SU-DHL-6 (cell line): ENCODE results near the gene OR11G2.

Experiments used
- H2AFZ ChIP-seq: fragments of 200-600 bp; sonication (generic); 2 replicates; pipeline ENCODE4 v1.6.1; 2014; ENCODE audit warnings: low read depth, mild to moderate bottlenecking, moderate library complexity, mixed read lengths, antibody characterized with exemption, low read length; ENCODE audit not compliant: severe bottlenecking
- H3F3A ChIP-seq: fragments of 200-600 bp; shearing (Covaris generic); 2 replicates; pipeline ENCODE4 v1.6.0; 2016; ENCODE audit warnings: antibody characterized with exemption, mild to moderate bottlenecking; ENCODE audit not compliant: insufficient read depth
- H3K27ac ChIP-seq: fragments of 200-600 bp; sonication (generic); 2 replicates; pipeline ENCODE4 v1.5.1; 2016; ENCODE audit warnings: low read depth, mild to moderate bottlenecking, low read length, moderate library complexity, mixed read lengths
- H3K27me3 ChIP-seq: fragments of 200-600 bp; sonication (generic), shearing (Covaris generic); 2 replicates; pipeline ENCODE4 v1.6.0; 2014; ENCODE audit warnings: mild to moderate bottlenecking, low read length
- H3K36me3 ChIP-seq: fragments of 200-600 bp; sonication (generic); 2 replicates; pipeline ENCODE4 v1.6.1; 2014; ENCODE audit warnings: mild to moderate bottlenecking, low read length, mixed read lengths
- H3K4me2 ChIP-seq: fragments of 300-600, 200-600 bp; shearing (Covaris generic), sonication (generic); 2 replicates; pipeline ENCODE4 v1.6.0; 2014; ENCODE audit warnings: low read length, low read depth, mild to moderate bottlenecking; ENCODE audit not compliant: poor library complexity, severe bottlenecking
- H3K4me3 ChIP-seq: fragments of 200-600 bp; sonication (generic); 2 replicates; pipeline ENCODE4 v1.5.1; 2014; ENCODE audit warnings: antibody characterized with exemption, low read length, mild to moderate bottlenecking, mixed read lengths; ENCODE audit not compliant: insufficient read depth, poor library complexity, severe bottlenecking
- H3K79me2 ChIP-seq: fragments of 200-600 bp; sonication (generic); 2 replicates; pipeline ENCODE4 v1.6.1; 2014; ENCODE audit warnings: mild to moderate bottlenecking, low read length, moderate library complexity; ENCODE audit not compliant: insufficient read depth
- H3K9ac ChIP-seq: fragments of 200-600 bp; sonication (generic); 2 replicates; pipeline ENCODE4 v1.7.0; 2014; ENCODE audit warnings: mild to moderate bottlenecking, low read length
- H3K9me2 ChIP-seq: fragments of 200-600 bp; sonication (generic); replicated peaks from 2 replicates; pipeline ENCODE4 v1.6.1; 2014; ENCODE audit warnings: low read length; ENCODE audit not compliant: insufficient read depth
- H3K9me3 ChIP-seq: fragments of 200-600 bp; sonication (generic); 2 replicates; pipeline ENCODE4 v1.6.1; 2014; ENCODE audit warnings: low read length, mixed read lengths; ENCODE audit not compliant: insufficient read depth
- H4K20me1 ChIP-seq: fragments of 200-600 bp; sonication (generic); 2 replicates; pipeline ENCODE4 v1.6.1; 2014; ENCODE audit warnings: low read depth, mild to moderate bottlenecking, antibody characterized with exemption, low read length, moderate library complexity, mixed read lengths
- EZH2phosphoT487 ChIP-seq: fragments of 200-600 bp; sonication (generic), shearing (Covaris generic); conservative IDR thresholded peaks from 2 replicates; pipeline ENCODE4 v1.6.1; 2018; ENCODE audit warnings: mild to moderate bottlenecking, antibody characterized with exemption, low read length, moderate library complexity, mixed read lengths
- TF ChIP-seq, protein P1 (sequence below): fragments of 200-600 bp; sonication (generic); IDR thresholded peaks from one replicate; pipeline ENCODE4 v1.5.1; 2017; ENCODE audit warnings: antibody characterized with exemption, mild to moderate bottlenecking, low read length, moderate library complexity; ENCODE audit not compliant: insufficient read depth, poor library complexity, severe bottlenecking

Gene OR11G2

DNA sequence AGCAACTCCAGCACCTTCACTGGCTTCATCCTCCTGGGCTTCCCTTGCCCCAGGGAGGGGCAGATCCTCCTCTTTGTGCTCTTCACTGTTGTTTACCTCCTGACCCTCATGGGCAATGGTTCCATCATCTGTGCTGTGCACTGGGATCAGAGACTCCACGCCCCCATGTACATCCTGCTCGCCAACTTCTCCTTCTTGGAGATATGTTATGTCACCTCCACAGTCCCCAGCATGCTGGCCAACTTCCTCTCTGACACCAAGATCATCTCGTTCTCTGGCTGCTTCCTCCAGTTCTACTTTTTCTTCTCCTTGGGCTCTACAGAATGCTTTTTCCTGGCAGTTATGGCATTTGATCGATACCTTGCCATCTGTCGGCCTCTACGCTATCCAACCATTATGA lies 6.8 kb downstream of the OR11G2 start:
- Histone ChIP-seq H3K36me3 (no peaks in the 10 kb centered on the region), H4K20me1 (no peaks in the 10 kb centered on the region), H3F3A (no peaks in the 10 kb centered on the region), H3K9me3 (no peaks in the 10 kb centered on the region), H3K27me3 (no peaks in the 10 kb centered on the region), H3K9ac (no peak overlapping the region), H3K9me2 (no peaks in the 10 kb centered on the region), H3K79me2 (no peaks in the 10 kb centered on the region), H2AFZ (no peak overlapping the region), H3K4me3 (no peak overlapping the region), H3K4me2 (no peak overlapping the region), H3K27ac (no peak overlapping the region)
- no peak for TF ChIP-seq EZH2phosphoT487
- TF ChIP-seq, protein P1, sequence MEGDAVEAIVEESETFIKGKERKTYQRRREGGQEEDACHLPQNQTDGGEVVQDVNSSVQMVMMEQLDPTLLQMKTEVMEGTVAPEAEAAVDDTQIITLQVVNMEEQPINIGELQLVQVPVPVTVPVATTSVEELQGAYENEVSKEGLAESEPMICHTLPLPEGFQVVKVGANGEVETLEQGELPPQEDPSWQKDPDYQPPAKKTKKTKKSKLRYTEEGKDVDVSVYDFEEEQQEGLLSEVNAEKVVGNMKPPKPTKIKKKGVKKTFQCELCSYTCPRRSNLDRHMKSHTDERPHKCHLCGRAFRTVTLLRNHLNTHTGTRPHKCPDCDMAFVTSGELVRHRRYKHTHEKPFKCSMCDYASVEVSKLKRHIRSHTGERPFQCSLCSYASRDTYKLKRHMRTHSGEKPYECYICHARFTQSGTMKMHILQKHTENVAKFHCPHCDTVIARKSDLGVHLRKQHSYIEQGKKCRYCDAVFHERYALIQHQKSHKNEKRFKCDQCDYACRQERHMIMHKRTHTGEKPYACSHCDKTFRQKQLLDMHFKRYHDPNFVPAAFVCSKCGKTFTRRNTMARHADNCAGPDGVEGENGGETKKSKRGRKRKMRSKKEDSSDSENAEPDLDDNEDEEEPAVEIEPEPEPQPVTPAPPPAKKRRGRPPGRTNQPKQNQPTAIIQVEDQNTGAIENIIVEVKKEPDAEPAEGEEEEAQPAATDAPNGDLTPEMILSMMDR: no peak

DNA sequence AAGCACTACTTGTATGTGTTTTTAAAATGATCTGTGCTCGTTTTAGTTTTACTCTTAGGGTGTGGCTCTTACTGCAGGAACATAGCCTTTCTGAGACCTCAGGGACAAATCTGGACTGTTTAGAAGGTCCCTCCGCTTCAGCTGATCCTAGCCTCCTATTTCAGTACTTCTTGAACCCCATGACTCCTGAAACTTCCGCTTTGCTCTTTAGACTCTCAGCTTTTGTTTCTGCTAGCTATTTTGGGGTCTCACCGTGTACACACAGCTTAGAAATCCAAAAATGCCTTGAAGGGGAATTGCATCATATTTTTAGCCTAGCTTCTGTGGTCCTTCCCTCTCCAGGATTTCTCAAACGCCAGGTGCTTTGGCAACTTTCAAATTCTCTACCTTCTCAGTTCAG lies 8.3 kb downstream of the OR11G2 start:
- Histone ChIP-seq H3K4me2 (no peak overlapping the region), H3K27ac (no peak overlapping the region), H3K4me3 (no peak overlapping the region), H3K27me3 (no peaks in the 10 kb centered on the region), H2AFZ (no peak overlapping the region), H3K9ac (no peak overlapping the region), H3K9me2 (no peaks in the 10 kb centered on the region), H3K36me3 (no peaks in the 10 kb centered on the region), H3K9me3 (no peaks in the 10 kb centered on the region), H3K79me2 (no peaks in the 10 kb centered on the region), H4K20me1 (no peaks in the 10 kb centered on the region), H3F3A (no peaks in the 10 kb centered on the region)
- no peak for TF ChIP-seq EZH2phosphoT487
- TF ChIP-seq, protein P1: no peak

DNA sequence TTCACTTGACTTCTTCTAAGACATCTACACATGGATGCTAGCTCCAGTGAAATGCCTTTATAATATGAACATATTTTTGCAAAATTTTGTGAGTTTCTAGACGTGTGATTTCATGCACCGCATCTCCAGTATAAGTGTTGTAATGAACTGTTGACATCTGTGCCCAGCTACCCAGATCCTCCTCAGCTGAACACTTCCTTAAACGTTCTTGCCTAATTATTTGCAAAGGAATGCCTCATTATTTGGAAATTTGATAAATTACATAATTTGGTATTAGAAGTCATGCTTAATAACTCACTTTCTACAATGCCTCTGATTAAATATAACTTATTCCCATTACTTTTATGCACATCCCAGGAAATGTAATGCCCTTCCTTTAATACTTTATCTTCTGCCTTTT lies 14.0 kb downstream of the OR11G2 start:
- H3F3A ChIP-seq: no peaks in the 10 kb centered on the region
- H3K4me2 ChIP-seq: no peak overlapping the region
- H3K9me2 ChIP-seq: no peaks in the 10 kb centered on the region
- no peak overlapping the region for H3K9ac ChIP-seq
- H3K27ac ChIP-seq: no peak overlapping the region
- no peaks in the 10 kb centered on the region for H3K79me2 ChIP-seq
- TF ChIP-seq, protein P1: no peak
- no peak for TF ChIP-seq EZH2phosphoT487
- no peaks in the 10 kb centered on the region for H3K9me3 ChIP-seq
- no peaks in the 10 kb centered on the region for H3K36me3 ChIP-seq
- H3K27me3 ChIP-seq: no peaks in the 10 kb centered on the region
- H2AFZ ChIP-seq: no peak overlapping the region
- no peaks in the 10 kb centered on the region for H4K20me1 ChIP-seq
- no peak overlapping the region for H3K4me3 ChIP-seq
